SU-DHL-6 (cell line): Measurements from ENCODE around the gene YPEL3.
A peak's percentile ranks its signal among the peaks of the same experiment; 100 is the strongest.

Experiments used
- H2AFZ ChIP-seq: fragments of 200-600 bp; sonication (generic); 2 replicates; pipeline ENCODE4 v1.6.1; 2014; ENCODE audit warnings: low read depth, mild to moderate bottlenecking, moderate library complexity, mixed read lengths, antibody characterized with exemption, low read length; ENCODE audit not compliant: severe bottlenecking
- H3F3A ChIP-seq: fragments of 200-600 bp; shearing (Covaris generic); 2 replicates; pipeline ENCODE4 v1.6.0; 2016; ENCODE audit warnings: antibody characterized with exemption, mild to moderate bottlenecking; ENCODE audit not compliant: insufficient read depth
- H3K27ac ChIP-seq: fragments of 200-600 bp; sonication (generic); 2 replicates; pipeline ENCODE4 v1.5.1; 2016; ENCODE audit warnings: low read depth, mild to moderate bottlenecking, low read length, moderate library complexity, mixed read lengths
- H3K27me3 ChIP-seq: fragments of 200-600 bp; sonication (generic), shearing (Covaris generic); 2 replicates; pipeline ENCODE4 v1.6.0; 2014; ENCODE audit warnings: mild to moderate bottlenecking, low read length
- H3K36me3 ChIP-seq: fragments of 200-600 bp; sonication (generic); 2 replicates; pipeline ENCODE4 v1.6.1; 2014; ENCODE audit warnings: mild to moderate bottlenecking, low read length, mixed read lengths
- H3K4me2 ChIP-seq: fragments of 300-600, 200-600 bp; shearing (Covaris generic), sonication (generic); 2 replicates; pipeline ENCODE4 v1.6.0; 2014; ENCODE audit warnings: low read length, low read depth, mild to moderate bottlenecking; ENCODE audit not compliant: poor library complexity, severe bottlenecking
- H3K4me3 ChIP-seq: fragments of 200-600 bp; sonication (generic); 2 replicates; pipeline ENCODE4 v1.5.1; 2014; ENCODE audit warnings: antibody characterized with exemption, low read length, mild to moderate bottlenecking, mixed read lengths; ENCODE audit not compliant: insufficient read depth, poor library complexity, severe bottlenecking
- H3K79me2 ChIP-seq: fragments of 200-600 bp; sonication (generic); 2 replicates; pipeline ENCODE4 v1.6.1; 2014; ENCODE audit warnings: mild to moderate bottlenecking, low read length, moderate library complexity; ENCODE audit not compliant: insufficient read depth
- H3K9ac ChIP-seq: fragments of 200-600 bp; sonication (generic); 2 replicates; pipeline ENCODE4 v1.7.0; 2014; ENCODE audit warnings: mild to moderate bottlenecking, low read length
- H3K9me2 ChIP-seq: fragments of 200-600 bp; sonication (generic); replicated peaks from 2 replicates; pipeline ENCODE4 v1.6.1; 2014; ENCODE audit warnings: low read length; ENCODE audit not compliant: insufficient read depth
- H3K9me3 ChIP-seq: fragments of 200-600 bp; sonication (generic); 2 replicates; pipeline ENCODE4 v1.6.1; 2014; ENCODE audit warnings: low read length, mixed read lengths; ENCODE audit not compliant: insufficient read depth
- H4K20me1 ChIP-seq: fragments of 200-600 bp; sonication (generic); 2 replicates; pipeline ENCODE4 v1.6.1; 2014; ENCODE audit warnings: low read depth, mild to moderate bottlenecking, antibody characterized with exemption, low read length, moderate library complexity, mixed read lengths
- CTCF ChIP-seq: fragments of 200-600 bp; sonication (generic); IDR thresholded peaks from one replicate; pipeline ENCODE4 v1.5.1; 2017; ENCODE audit warnings: antibody characterized with exemption, mild to moderate bottlenecking, low read length, moderate library complexity; ENCODE audit not compliant: insufficient read depth, poor library complexity, severe bottlenecking
- EZH2phosphoT487 ChIP-seq: fragments of 200-600 bp; sonication (generic), shearing (Covaris generic); conservative IDR thresholded peaks from 2 replicates; pipeline ENCODE4 v1.6.1; 2018; ENCODE audit warnings: mild to moderate bottlenecking, antibody characterized with exemption, low read length, moderate library complexity, mixed read lengths

The YPEL3 gene

GRCh38 chr16:30064729-30065101 is 31.3 kb downstream of the YPEL3 start:
- Histone ChIP-seq H3K79me2 (peaks cover 34% of the 10 kb centered on the region), H2AFZ (no peak overlapping the region), H3K4me3 (peak overlapping the region; percentile 84), H4K20me1 (no peaks in the 10 kb centered on the region; the same call in 1 of the 2 replicates), H3K9me2 (no peaks in the 10 kb centered on the region), H3K27ac (peak overlapping the region; percentile 97), H3K9me3 (no peaks in the 10 kb centered on the region), H3K36me3 (peaks cover 12% of the 10 kb centered on the region), H3F3A (no peaks in the 10 kb centered on the region; the same call in 1 of the 2 replicates), H3K9ac (peak overlapping the region; percentile 98), H3K27me3 (no peaks in the 10 kb centered on the region), H3K4me2 (peak overlapping the region; percentile 87)
- TF ChIP-seq CTCF (no peak), EZH2phosphoT487 (no peak)

- H3K79me2 ChIP-seq, result peaks cover 33% of the 10 kb centered on the region
- H3K27me3 ChIP-seq, result no peaks in the 10 kb centered on the region
- H2AFZ ChIP-seq, result peak overlapping the region; percentile 21
- no peaks in the 10 kb centered on the region; the same call in 1 of the 2 replicates for H4K20me1 ChIP-seq
- H3K4me3 ChIP-seq, result peak overlapping the region; percentile 84
- peak overlapping the region; percentile 98 for H3K9ac ChIP-seq
- no peaks in the 10 kb centered on the region for H3K9me2 ChIP-seq
- H3F3A ChIP-seq, result no peaks in the 10 kb centered on the region
- TF ChIP-seq EZH2phosphoT487, result no peak
- TF ChIP-seq CTCF, result peak; percentile 76
- peak overlapping the region; percentile 87 for H3K4me2 ChIP-seq
- H3K9me3 ChIP-seq, result no peaks in the 10 kb centered on the region
- H3K36me3 ChIP-seq, result peaks cover 12% of the 10 kb centered on the region
- H3K27ac ChIP-seq, result peak overlapping the region; percentile 97
Observed at GRCh38 chr16:30063893-30064728, 31.9 kb downstream of the YPEL3 start.

GRCh38 chr16:30063278-30063892 is 32.6 kb downstream of the YPEL3 start:
- H3K9me2 ChIP-seq, result no peaks in the 10 kb centered on the region
- peak overlapping the region; percentile 97 for H3K27ac ChIP-seq
- H3K4me2 ChIP-seq, result peak overlapping the region; percentile 87
- peaks cover 31% of the 10 kb centered on the region for H3K79me2 ChIP-seq
- H2AFZ ChIP-seq, result no peak overlapping the region
- peak overlapping the region; percentile 98 for H3K9ac ChIP-seq
- H4K20me1 ChIP-seq, result no peaks in the 10 kb centered on the region; the same call in 1 of the 2 replicates
- no peaks in the 10 kb centered on the region for H3F3A ChIP-seq
- H3K9me3 ChIP-seq, result no peaks in the 10 kb centered on the region
- peak overlapping the region; percentile 84 for H3K4me3 ChIP-seq
- TF ChIP-seq EZH2phosphoT487 (no peak), CTCF (no peak)
- peaks cover 9% of the 10 kb centered on the region for H3K36me3 ChIP-seq
- H3K27me3 ChIP-seq, result no peaks in the 10 kb centered on the region
